Measurements from ENCODE around the gene EGLN1. TPM values are rescaled to one million over a fixed set of nuclear protein-coding genes. Genes with fewer than 3 reads are reported as not detected.
A peak's percentile ranks its signal among the peaks of the same experiment; 100 is the strongest.

The EGLN1 gene
- total RNA-seq, 6 experiments from 2014 or later = 19.3 to 66.5 (median 38.9) TPM

DNA sequence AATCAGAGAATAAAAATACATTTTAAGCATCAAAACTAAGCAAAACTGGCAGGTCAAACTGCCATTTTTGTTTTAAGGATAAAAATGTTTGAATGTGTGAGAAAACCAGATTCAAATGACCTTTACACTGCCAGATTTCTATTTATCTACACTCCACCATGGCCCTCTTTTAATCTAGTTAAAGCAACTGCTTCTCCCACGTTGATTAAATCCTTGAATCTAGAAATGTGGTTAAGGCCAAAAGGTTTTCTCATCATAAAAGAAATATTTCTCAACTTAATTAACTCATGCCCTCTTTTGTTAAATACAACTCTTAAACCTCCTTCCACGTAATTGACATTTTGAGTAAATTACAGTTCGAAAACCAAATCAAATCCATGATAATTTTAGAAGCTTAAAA lies 15.0 kb downstream of the EGLN1 start:
- Histone ChIP-seq H3K27me3 (no peaks in the 10 kb centered on the region), H3K27ac (peak overlapping the region in 1 of 3 donors; percentile 73), H3K36me3 (no peaks in the 10 kb centered on the region), H3K4me1 (peaks cover 0 to 58% (median 10%) of the 10 kb centered on the region in 4 donors), H3K9me3 (no peaks in the 10 kb centered on the region), H3K4me3 (no peak overlapping the region)
- peak in 1 of 4 donors; percentile 32 for ATAC-seq
- intact Hi-C loops (cut with DNase I) = no loop called here
- DNase-seq = no peak
- TF ChIP-seq, protein P1, sequence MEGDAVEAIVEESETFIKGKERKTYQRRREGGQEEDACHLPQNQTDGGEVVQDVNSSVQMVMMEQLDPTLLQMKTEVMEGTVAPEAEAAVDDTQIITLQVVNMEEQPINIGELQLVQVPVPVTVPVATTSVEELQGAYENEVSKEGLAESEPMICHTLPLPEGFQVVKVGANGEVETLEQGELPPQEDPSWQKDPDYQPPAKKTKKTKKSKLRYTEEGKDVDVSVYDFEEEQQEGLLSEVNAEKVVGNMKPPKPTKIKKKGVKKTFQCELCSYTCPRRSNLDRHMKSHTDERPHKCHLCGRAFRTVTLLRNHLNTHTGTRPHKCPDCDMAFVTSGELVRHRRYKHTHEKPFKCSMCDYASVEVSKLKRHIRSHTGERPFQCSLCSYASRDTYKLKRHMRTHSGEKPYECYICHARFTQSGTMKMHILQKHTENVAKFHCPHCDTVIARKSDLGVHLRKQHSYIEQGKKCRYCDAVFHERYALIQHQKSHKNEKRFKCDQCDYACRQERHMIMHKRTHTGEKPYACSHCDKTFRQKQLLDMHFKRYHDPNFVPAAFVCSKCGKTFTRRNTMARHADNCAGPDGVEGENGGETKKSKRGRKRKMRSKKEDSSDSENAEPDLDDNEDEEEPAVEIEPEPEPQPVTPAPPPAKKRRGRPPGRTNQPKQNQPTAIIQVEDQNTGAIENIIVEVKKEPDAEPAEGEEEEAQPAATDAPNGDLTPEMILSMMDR (IDR thresholded peaks at IDR 0.05) = no peak
- TF ChIP-seq POLR2A (IDR thresholded peaks at IDR 0.05) = no peak
- 63% methylated on average over 3 of the region's 3 CpGs for whole genome bisulfite sequencing (ENCODE audit: insufficient coverage, low coverage, low lambda C conversion rate, missing lambda C conversion rate)

DNA sequence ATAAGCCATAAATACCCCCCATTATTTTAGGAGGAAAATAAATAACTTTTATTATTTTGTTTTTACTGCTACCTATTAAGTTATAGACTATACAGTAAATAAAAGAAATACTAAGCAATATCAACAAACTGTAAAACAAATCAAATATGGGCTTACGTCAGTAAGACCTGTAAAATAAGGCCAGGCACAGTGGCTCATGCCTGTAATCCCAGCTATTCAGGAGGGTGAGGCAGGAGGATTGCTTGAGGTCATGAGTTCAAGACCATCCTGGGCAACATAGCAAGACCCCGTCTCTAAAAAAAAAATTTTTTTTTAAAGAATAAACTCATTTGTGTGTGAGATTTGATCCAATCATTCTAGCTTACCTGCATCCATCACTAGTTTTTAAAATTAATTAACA lies 17.8 kb downstream of the EGLN1 start:
- intact Hi-C loops (cut with DNase I) = no loop called here
- Histone ChIP-seq H3K9me3 (no peaks in the 10 kb centered on the region), H3K36me3 (no peaks in the 10 kb centered on the region), H3K4me1 (peaks cover 0 to 40% (median 7%) of the 10 kb centered on the region in 4 donors), H3K4me3 (no peak overlapping the region), H3K27me3 (no peaks in the 10 kb centered on the region), H3K27ac (no peak overlapping the region)
- no peak for TF ChIP-seq POLR2A (IDR thresholded peaks at IDR 0.05)
- TF ChIP-seq, protein P1 (IDR thresholded peaks at IDR 0.05) = no peak
- DNase-seq (no peak), ATAC-seq (no peak)
- WGBS (ENCODE audit: insufficient coverage, low coverage, low lambda C conversion rate, missing lambda C conversion rate) = 46% methylated on average over 2 of the region's 2 CpGs

DNA sequence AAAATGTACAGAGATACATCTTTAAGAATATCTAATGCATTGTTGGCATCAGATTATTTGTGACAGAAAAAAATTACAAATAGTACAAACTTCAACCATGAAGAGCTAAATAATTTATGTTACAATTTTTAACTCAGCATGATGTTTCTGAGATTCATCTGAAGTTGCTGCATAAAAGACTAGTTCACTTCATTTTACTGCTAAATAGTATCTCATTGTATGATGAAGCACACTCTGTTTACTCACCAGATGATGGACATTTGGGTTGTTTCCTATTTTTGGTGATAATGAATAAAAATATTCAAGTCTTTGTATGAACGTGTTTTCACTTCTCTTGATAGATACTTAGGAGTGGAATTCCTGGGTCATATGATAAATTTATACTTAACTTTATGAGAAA lies 20.6 kb downstream of the EGLN1 start:
- H3K4me1 ChIP-seq = peaks cover 0 to 12% (median 6%) of the 10 kb centered on the region in 4 donors

DNA sequence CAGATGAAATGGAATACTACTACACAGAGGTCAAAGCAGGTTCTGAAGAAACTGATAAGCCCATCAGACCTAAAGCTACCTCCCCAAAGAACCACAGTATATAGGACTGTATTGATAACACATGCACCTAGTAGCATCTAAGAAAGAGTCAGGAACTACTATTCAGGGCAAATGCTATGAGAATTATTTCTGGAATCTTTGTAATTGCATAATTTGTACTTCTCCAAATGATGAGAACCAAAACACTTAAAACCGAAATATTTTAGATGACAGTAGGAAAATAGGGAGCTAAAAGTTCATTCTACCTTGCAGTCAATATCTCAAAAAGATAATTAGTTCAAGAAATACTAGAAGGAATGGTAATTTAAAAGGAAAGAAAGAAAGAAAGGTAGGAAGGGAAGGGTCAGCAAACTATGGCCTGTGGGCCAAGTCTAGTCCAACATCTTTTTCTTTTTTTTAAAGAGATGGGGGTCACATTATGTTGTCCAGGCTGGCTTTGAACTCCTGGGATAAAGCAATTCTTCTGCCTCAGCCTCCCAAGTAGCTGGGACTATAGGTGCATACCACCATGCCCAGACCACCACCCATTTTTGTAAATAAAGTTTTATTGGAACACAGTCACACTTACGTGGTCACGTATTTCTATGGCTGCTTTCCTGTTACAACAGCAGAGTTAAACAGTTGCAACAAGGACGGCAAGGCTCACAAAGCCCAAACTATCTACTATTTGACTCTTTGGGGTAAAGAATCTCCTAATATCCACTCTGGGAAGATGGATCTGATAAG lies 24.0 kb downstream of the EGLN1 start:
- H3K27me3 ChIP-seq = no peaks in the 10 kb centered on the region
- DNase-seq (no peak), ATAC-seq (no peak)
- intact Hi-C loops (cut with DNase I) = no loop called here
- no peaks in the 10 kb centered on the region for H3K9me3 ChIP-seq
- peaks cover 0 to 38% (median 16%) of the 10 kb centered on the region in 4 donors for H3K4me1 ChIP-seq
- 77% methylated on average over 4 of the region's 4 CpGs for WGBS (ENCODE audit: insufficient coverage, low coverage, low lambda C conversion rate, missing lambda C conversion rate)
- H3K27ac ChIP-seq = no peak overlapping the region
- no peaks in the 10 kb centered on the region for H3K36me3 ChIP-seq
- no peak overlapping the region for H3K4me3 ChIP-seq
- TF ChIP-seq, protein P1 (IDR thresholded peaks at IDR 0.05) = no peak
- TF ChIP-seq POLR2A (IDR thresholded peaks at IDR 0.05) = no peak

More for the DNA sequence above, 20.6 kb downstream of the EGLN1 start:
- no peak for TF ChIP-seq POLR2A (IDR thresholded peaks at IDR 0.05)
- TF ChIP-seq, protein P1 (IDR thresholded peaks at IDR 0.05) = no peak
- intact Hi-C loops (cut with DNase I) = no loop called here
- H3K36me3 ChIP-seq = no peaks in the 10 kb centered on the region
- ATAC-seq (no peak), DNase-seq (no peak)
- no peaks in the 10 kb centered on the region for H3K9me3 ChIP-seq
- H3K4me3 ChIP-seq = no peak overlapping the region
- no peak overlapping the region for H3K27ac ChIP-seq
- H3K27me3 ChIP-seq = no peaks in the 10 kb centered on the region
- 58% methylated on average over 1 of the region's 1 CpG for WGBS (ENCODE audit: insufficient coverage, low coverage, low lambda C conversion rate, missing lambda C conversion rate)
